Measurements from ENCODE around the gene ACTBL2.
"Not testable (repeated sequence)": the region's sequence is repeated elsewhere in the genome, so short reads cannot be mapped to it uniquely, and the experiment has no call there.

DNA sequence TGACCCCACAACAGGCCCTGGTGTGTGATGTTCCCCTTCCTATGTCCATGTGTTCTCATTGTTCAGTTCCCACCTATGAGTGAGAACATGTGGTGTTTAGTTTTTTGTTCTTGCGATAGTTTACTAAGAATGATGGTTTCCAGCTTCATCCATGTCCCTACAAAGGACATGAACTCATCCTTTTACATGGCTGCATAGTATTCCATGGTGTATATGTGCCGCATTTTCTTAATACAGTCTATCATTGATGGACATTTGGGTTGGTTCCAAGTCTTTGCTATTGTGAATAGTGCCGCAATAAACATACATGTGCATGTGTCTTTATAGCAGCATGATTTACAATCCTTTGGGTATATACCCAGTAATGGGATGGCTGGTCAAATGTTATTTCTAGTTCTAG, 22.6 kb downstream of the ACTBL2 start:
- TF ChIP-seq, protein P1, sequence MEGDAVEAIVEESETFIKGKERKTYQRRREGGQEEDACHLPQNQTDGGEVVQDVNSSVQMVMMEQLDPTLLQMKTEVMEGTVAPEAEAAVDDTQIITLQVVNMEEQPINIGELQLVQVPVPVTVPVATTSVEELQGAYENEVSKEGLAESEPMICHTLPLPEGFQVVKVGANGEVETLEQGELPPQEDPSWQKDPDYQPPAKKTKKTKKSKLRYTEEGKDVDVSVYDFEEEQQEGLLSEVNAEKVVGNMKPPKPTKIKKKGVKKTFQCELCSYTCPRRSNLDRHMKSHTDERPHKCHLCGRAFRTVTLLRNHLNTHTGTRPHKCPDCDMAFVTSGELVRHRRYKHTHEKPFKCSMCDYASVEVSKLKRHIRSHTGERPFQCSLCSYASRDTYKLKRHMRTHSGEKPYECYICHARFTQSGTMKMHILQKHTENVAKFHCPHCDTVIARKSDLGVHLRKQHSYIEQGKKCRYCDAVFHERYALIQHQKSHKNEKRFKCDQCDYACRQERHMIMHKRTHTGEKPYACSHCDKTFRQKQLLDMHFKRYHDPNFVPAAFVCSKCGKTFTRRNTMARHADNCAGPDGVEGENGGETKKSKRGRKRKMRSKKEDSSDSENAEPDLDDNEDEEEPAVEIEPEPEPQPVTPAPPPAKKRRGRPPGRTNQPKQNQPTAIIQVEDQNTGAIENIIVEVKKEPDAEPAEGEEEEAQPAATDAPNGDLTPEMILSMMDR (conservative IDR thresholded peaks at IDR 0.05; ENCODE audit: low read depth, low read length), result not testable (repeated sequence)
- TF ChIP-seq EZH2 (IDR thresholded peaks at IDR 0.05; ENCODE audit: low read length, unreplicated experiment), result not testable (repeated sequence)

Measured in PC-3 (cell line).